Measurements from ENCODE around the gene FHAD1. TPM values are rescaled to one million over a fixed set of nuclear protein-coding genes. Genes with fewer than 3 reads are reported as not detected.

Gene FHAD1
- total and polyA plus RNA-seq, 10 of the 15 experiments (the other 5 are each of a cell fraction or from before 2014, with no cell fraction given): 0.09 to 1.0 (median 0.32) TPM; not detected in 2

- peak; percentile 67; the same call in 1 of the 2 replicates for TF ChIP-seq YY1 (IDR thresholded peaks at IDR 0.05; ENCODE audit: low read depth, low read length)
- TF ChIP-seq NKRF (conservative IDR thresholded peaks at IDR 0.05): peak; percentile 92
- peak; percentile 62 for TF ChIP-seq NR2F1 (conservative IDR thresholded peaks at IDR 0.05)
- 0 out of 2 replicates have a peak, but pooled peaks have one; percentile 16 for TF ChIP-seq ATF7 (IDR thresholded peaks at IDR 0.05; ENCODE audit: low read depth)
- TF ChIP-seq IKZF1 (conservative IDR thresholded peaks at IDR 0.05): no peak; the same call in 1 of the 2 replicates
- peak; percentile 13; the same call in 1 of the 2 replicates for TF ChIP-seq MXI1 (IDR thresholded peaks at IDR 0.05; ENCODE audit: low read depth, low read length)
- peak; percentile 56 for TF ChIP-seq CREM (IDR thresholded peaks at IDR 0.05; ENCODE audit: low read depth)
- TF ChIP-seq ZNF592 (IDR thresholded peaks at IDR 0.05): 0 out of 2 replicates have a peak, but pooled peaks have one; percentile 31
- TF ChIP-seq GATAD2B (conservative IDR thresholded peaks at IDR 0.05; ENCODE audit: low read depth): peak; percentile 90
- TF ChIP-seq SMARCA5 (IDR thresholded peaks at IDR 0.05): peak; percentile 82
- TF ChIP-seq TCF12 (IDR thresholded peaks at IDR 0.05; ENCODE audit: low read depth, low read length): no peak
- peak; percentile 73; the same call in 1 of the 2 replicates for TF ChIP-seq POLR2AphosphoS5 (IDR thresholded peaks at IDR 0.05; ENCODE audit: low read length)
- peak; percentile 88 for TF ChIP-seq BACH1 (IDR thresholded peaks at IDR 0.05; ENCODE audit: borderline replicate concordance)
- TF ChIP-seq ZNF207 (IDR thresholded peaks at IDR 0.05; ENCODE audit: borderline replicate concordance): 0 out of 2 replicates have a peak, but pooled peaks have one; percentile 27
- peak; percentile 97 for TF ChIP-seq BMI1 (IDR thresholded peaks at IDR 0.05; ENCODE audit: borderline replicate concordance)
- peak; percentile 98 for TF ChIP-seq LARP7 (IDR thresholded peaks at IDR 0.05)
- TF ChIP-seq MEF2A (IDR thresholded peaks at IDR 0.05; ENCODE audit: insufficient read depth, low read depth, low read length): 0 out of 2 replicates have a peak, but pooled peaks have one; percentile 8
- TF ChIP-seq, protein P1, sequence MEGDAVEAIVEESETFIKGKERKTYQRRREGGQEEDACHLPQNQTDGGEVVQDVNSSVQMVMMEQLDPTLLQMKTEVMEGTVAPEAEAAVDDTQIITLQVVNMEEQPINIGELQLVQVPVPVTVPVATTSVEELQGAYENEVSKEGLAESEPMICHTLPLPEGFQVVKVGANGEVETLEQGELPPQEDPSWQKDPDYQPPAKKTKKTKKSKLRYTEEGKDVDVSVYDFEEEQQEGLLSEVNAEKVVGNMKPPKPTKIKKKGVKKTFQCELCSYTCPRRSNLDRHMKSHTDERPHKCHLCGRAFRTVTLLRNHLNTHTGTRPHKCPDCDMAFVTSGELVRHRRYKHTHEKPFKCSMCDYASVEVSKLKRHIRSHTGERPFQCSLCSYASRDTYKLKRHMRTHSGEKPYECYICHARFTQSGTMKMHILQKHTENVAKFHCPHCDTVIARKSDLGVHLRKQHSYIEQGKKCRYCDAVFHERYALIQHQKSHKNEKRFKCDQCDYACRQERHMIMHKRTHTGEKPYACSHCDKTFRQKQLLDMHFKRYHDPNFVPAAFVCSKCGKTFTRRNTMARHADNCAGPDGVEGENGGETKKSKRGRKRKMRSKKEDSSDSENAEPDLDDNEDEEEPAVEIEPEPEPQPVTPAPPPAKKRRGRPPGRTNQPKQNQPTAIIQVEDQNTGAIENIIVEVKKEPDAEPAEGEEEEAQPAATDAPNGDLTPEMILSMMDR (IDR thresholded peaks at IDR 0.05 in 2 of 3, conservative IDR thresholded peaks at IDR 0.05 in 1 of 3; ENCODE audit: control insufficient read depth in 2 of 3, extremely low read depth in 1 of 3, insufficient read depth in 1 of 3, low read depth in 3 of 3, low read length in 3 of 3): no peak
Observed at GRCh38 chr1:15409388-15410222, 162.6 kb downstream of the FHAD1 start, which contains the start of gene EFHD2 (continued).
